ENCODE data around the gene PARP15.

DNA sequence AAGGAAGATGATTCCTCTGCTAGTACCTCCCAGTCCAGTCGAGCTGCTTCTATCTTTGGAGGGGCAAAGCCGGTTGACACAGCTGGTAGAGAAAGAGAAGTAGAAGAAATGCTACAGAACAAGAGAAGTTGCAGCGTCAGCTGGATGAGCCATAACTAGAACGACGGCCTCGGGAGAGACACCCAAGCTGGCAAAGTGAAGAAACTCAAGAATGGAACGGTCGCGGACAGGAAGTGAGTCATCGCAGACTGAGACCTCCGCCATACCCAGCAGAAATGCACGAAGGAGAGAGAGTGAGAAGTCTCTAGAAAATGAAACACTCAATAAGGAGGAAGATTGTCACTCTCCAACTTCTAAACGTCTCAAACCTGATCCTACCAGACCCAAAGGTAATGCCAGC is 84.2 kb downstream of the PARP15 start:
- no peak for TF ChIP-seq SP1 (IDR thresholded peaks at IDR 0.05)
- TF ChIP-seq FOXM1 (IDR thresholded peaks at IDR 0.05; ENCODE audit: borderline replicate concordance): no peak
- TF ChIP-seq ARNT (IDR thresholded peaks at IDR 0.05): no peak
- TF ChIP-seq HDGF (IDR thresholded peaks at IDR 0.05; ENCODE audit: borderline replicate concordance): no peak
- TF ChIP-seq FOXK2 (IDR thresholded peaks at IDR 0.05): no peak
- TF ChIP-seq BHLHE40 (IDR thresholded peaks at IDR 0.05; ENCODE audit: borderline replicate concordance): no peak
- no peak for TF ChIP-seq SUZ12 (IDR thresholded peaks at IDR 0.05)
- TF ChIP-seq L3MBTL2 (conservative IDR thresholded peaks at IDR 0.05): no peak
- no peak for TF ChIP-seq NFRKB (IDR thresholded peaks at IDR 0.05)
- no peak for TF ChIP-seq ELF4 (IDR thresholded peaks at IDR 0.05)
- no peak for TF ChIP-seq TARDBP (IDR thresholded peaks at IDR 0.05)
